IPS-18a (cell line): Measurements from ENCODE around the gene ABLIM3.

Experiments used
- H3K27ac ChIP-seq: one replicate; pipeline ENCODE4 v1.5.1; 2013; ENCODE audit warnings: low read length
- H3K27me3 ChIP-seq: one replicate; pipeline ENCODE4 v1.6.1; 2013; ENCODE audit warnings: mild to moderate bottlenecking, low read length; ENCODE audit not compliant: control insufficient read depth, insufficient read depth
- H3K36me3 ChIP-seq: one replicate; pipeline ENCODE4 v1.6.1; 2013; ENCODE audit warnings: low read depth, low read length; ENCODE audit not compliant: control insufficient read depth
- H3K4me1 ChIP-seq: one replicate; pipeline ENCODE4 v1.6.1; 2013; ENCODE audit warnings: low read depth, low read length; ENCODE audit not compliant: control insufficient read depth
- H3K4me3 ChIP-seq: one replicate; pipeline ENCODE4 v1.5.1; 2013; ENCODE audit warnings: low read length
- H3K9ac ChIP-seq: one replicate; pipeline ENCODE4 v1.6.1; 2013; ENCODE audit warnings: mild to moderate bottlenecking, low read length, moderate library complexity
- H3K9me3 ChIP-seq: one replicate; pipeline ENCODE4 v1.6.1; 2013; ENCODE audit warnings: low read depth, low read length; ENCODE audit not compliant: control insufficient read depth

Gene ABLIM3

DNA sequence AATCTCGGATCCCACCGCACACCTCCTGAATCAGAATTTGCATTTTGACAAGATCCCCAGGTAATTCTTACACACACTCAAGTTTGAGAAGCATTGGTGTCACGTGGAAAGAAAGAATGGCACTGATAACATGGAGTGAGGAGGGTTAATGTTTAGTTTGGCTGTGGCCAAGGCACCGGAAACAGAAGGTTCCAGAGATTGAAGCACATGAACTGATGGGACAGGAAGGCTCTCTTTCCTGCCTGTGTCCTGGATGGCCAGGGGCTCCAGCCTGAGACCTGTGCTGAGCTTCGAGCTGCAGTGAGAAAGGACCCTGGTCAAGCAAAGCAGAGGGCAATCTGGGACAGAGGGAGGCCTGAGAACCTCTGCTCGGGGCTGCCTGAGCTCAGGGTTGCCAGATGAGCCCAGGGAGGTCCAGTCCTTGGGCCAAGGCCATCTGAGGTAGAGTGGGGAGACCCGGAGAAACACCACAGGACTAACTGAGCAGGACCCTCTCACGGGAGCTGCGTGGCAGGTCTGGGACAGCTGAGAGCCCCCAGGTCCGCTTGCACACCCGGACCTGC lies 157.6 kb downstream of the ABLIM3 start:
- no peaks in the 10 kb centered on the region for H3K27me3 ChIP-seq
- H3K36me3 ChIP-seq = no peaks in the 10 kb centered on the region
- H3K4me1 ChIP-seq = peaks cover 6% of the 10 kb centered on the region
- no peak overlapping the region for H3K27ac ChIP-seq
- H3K9me3 ChIP-seq = no peaks in the 10 kb centered on the region
- no peak overlapping the region for H3K4me3 ChIP-seq
- H3K9ac ChIP-seq = no peak overlapping the region

- no peak overlapping the region for H3K27ac ChIP-seq
- no peaks in the 10 kb centered on the region for H3K9me3 ChIP-seq
Measured at GRCh38 chr5:149299451-149300054, 158.3 kb downstream of the ABLIM3 start.

DNA sequence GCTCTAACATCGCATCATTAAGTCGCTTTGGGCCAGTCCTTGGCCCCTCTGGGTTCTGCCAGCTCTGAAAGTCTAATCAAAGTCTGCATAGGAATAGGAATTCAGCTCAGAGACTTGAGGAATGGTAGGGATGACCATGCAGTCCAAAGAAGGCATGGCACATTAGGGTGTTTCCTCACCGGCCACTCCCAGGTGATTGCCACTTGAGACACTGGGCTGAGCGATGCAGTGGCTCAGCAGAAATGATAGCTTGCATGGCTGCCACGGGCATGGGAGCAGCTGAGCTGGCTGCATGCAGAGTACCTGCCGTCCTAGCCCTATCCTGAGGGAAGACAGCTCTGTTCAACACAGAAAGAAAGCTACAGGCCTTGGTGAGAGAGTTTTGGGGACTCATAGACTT lies 159.1 kb downstream of the ABLIM3 start:
- no peaks in the 10 kb centered on the region for H3K27me3 ChIP-seq
- no peaks in the 10 kb centered on the region for H3K9me3 ChIP-seq
- no peaks in the 10 kb centered on the region for H3K4me1 ChIP-seq
- no peaks in the 10 kb centered on the region for H3K36me3 ChIP-seq
- H3K4me3 ChIP-seq = no peak overlapping the region
- no peak overlapping the region for H3K9ac ChIP-seq
- H3K27ac ChIP-seq = no peak overlapping the region

More at GRCh38 chr5:149299451-149300054, 158.3 kb downstream of the ABLIM3 start:
- Histone ChIP-seq H3K36me3 (no peaks in the 10 kb centered on the region), H3K27me3 (no peaks in the 10 kb centered on the region), H3K4me3 (no peak overlapping the region), H3K4me1 (peaks cover 6% of the 10 kb centered on the region), H3K9ac (no peak overlapping the region)

GRCh38 chr5:149301049-149301743 lies 159.9 kb downstream of the ABLIM3 start:
- Histone ChIP-seq H3K4me3 (no peak overlapping the region), H3K36me3 (no peaks in the 10 kb centered on the region), H3K9ac (no peak overlapping the region), H3K27ac (no peak overlapping the region), H3K4me1 (no peaks in the 10 kb centered on the region), H3K27me3 (no peaks in the 10 kb centered on the region), H3K9me3 (no peaks in the 10 kb centered on the region)

GRCh38 chr5:149301744-149302380 lies 160.6 kb downstream of the ABLIM3 start:
- Histone ChIP-seq H3K36me3 (no peaks in the 10 kb centered on the region), H3K27me3 (no peaks in the 10 kb centered on the region), H3K4me1 (no peaks in the 10 kb centered on the region), H3K9ac (no peak overlapping the region), H3K27ac (no peak overlapping the region), H3K4me3 (no peak overlapping the region), H3K9me3 (no peaks in the 10 kb centered on the region)

GRCh38 chr5:149302641-149303040 lies 161.3 kb downstream of the ABLIM3 start:
- Histone ChIP-seq H3K9ac (no peak overlapping the region), H3K4me3 (no peak overlapping the region), H3K27me3 (no peaks in the 10 kb centered on the region), H3K36me3 (no peaks in the 10 kb centered on the region), H3K27ac (no peak overlapping the region), H3K4me1 (no peaks in the 10 kb centered on the region), H3K9me3 (no peaks in the 10 kb centered on the region)

DNA sequence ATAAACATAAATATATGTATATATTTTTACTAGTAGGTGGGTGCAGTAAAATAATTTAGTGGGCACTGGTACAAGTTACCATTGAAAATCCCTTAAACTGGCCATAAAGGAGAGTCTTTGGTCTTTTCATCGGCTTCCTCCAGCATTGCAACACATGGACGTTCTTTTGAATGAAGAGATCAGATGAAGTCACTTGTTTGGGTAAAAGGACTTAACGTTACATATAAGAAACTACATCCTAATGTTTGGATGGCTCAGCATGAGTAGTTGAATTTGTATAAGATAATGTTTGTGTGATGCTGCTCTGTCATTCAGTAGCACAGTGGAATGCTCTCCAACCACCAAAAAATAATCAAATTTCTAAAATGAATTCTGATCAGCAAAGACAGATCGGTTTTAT lies 161.9 kb downstream of the ABLIM3 start:
- Histone ChIP-seq H3K9me3 (no peaks in the 10 kb centered on the region), H3K9ac (no peak overlapping the region), H3K27ac (no peak overlapping the region), H3K27me3 (no peaks in the 10 kb centered on the region), H3K36me3 (no peaks in the 10 kb centered on the region), H3K4me3 (no peak overlapping the region), H3K4me1 (no peaks in the 10 kb centered on the region)

DNA sequence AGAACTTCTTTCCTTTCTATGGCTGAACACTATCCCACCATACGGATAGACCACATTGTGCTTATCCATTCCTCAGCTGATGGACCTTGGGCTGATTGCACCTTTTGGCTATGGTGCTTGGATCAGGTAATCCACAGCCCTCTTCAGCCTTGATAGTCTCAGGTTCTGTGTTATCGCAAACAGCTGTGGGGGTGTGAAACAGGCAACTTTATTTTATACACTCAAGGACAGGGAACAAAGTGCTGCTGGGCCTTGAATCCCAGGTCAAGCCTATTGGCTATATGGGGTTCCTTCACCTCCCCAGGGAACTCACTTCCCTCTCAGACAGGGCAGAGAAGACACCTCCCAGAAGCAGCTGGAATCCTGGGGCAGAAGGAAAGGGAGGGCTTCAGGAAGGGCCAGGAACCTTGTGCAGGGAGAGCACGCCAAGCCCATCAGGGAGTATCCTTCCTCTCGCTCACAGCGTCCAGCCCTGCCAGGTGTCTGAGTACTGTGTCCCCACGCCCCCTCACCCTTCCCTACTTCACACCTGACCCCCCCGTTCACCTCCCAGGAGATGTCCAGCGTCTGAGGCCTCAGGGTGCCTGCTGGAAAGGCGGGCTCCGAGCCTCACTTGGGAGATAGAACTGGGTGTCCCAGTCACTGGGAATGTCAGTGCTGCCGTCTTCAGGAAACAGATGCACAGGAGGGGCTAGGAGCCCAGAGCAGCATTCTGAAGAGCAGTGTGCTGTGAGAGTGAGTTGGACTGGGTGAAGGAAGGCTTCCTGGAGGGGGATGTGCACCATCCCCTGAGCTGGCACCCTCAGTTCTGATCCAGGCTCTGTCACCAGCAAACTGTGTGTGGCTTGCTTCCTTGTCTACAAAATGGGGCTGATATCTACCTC lies 163.1 kb downstream of the ABLIM3 start:
- Histone ChIP-seq H3K27ac (no peak overlapping the region), H3K9me3 (no peaks in the 10 kb centered on the region), H3K9ac (no peak overlapping the region), H3K36me3 (no peaks in the 10 kb centered on the region), H3K4me3 (no peak overlapping the region), H3K27me3 (no peaks in the 10 kb centered on the region), H3K4me1 (no peaks in the 10 kb centered on the region)

- H3K27me3 ChIP-seq = no peaks in the 10 kb centered on the region
- no peaks in the 10 kb centered on the region for H3K9me3 ChIP-seq
- no peak overlapping the region for H3K9ac ChIP-seq
- H3K4me3 ChIP-seq = no peak overlapping the region
- H3K4me1 ChIP-seq = peaks cover 8% of the 10 kb centered on the region
- H3K27ac ChIP-seq = no peak overlapping the region
- H3K36me3 ChIP-seq = no peaks in the 10 kb centered on the region
Measured at GRCh38 chr5:149309354-149309753, 168.1 kb downstream of the ABLIM3 start.
